Measurements from ENCODE around the gene BCAT1.

The BCAT1 gene

DNA sequence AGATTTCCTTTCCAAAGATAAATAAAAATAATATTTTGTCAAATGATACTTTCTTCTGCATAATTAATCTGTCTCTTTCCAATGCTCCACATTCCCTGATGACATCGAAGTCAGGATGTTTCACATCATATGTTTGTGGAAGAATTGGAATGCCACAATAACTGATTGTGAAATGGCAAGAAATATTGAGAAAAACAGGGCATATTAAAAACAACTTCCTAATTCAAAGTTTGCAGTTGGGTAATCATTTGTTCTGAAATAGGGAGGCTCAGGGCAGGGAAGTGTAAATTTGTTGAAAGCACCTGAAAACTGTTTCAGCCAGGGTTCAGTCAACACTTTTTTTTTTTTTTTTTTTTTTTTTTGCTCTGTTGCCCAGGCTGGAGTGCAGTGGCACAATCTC lies 50.7 kb downstream of the BCAT1 start:
- H3K27me3 ChIP-seq (ENCODE audit: insufficient read depth, low read length, poor library complexity) = no peaks in the 10 kb centered on the region
- no peak overlapping the region for H3K9ac ChIP-seq (ENCODE audit: low read depth, low read length)
- H3K4me1 ChIP-seq (ENCODE audit: insufficient read depth, low read length) = peaks cover 12% of the 10 kb centered on the region
- H3K4me3 ChIP-seq (ENCODE audit: low read depth in 1 of 2, low read length in 2 of 2) = no peak overlapping the region
- H3K9me3 ChIP-seq (ENCODE audit: insufficient read depth, low read length, severe bottlenecking) = no peaks in the 10 kb centered on the region
- no peak for TF ChIP-seq EZH2 (IDR thresholded peaks at IDR 0.05; ENCODE audit: borderline replicate concordance, low read depth, low read length, severe bottlenecking)
- DNase-seq (no peak), ATAC-seq (ENCODE audit: insufficient read depth, low read depth) (no peak)
- no peak overlapping the region for H3K27ac ChIP-seq (ENCODE audit: low read length)
- no peak overlapping the region for H3K4me2 ChIP-seq (ENCODE audit: insufficient read depth, low read length)
- peaks cover 27% of the 10 kb centered on the region for H3K79me2 ChIP-seq (ENCODE audit: insufficient read depth, low read length)
- peaks cover 2% of the 10 kb centered on the region; the same call in 1 of the 2 replicates for H4K20me1 ChIP-seq (ENCODE audit: insufficient read depth, low read length)
- H3K36me3 ChIP-seq (ENCODE audit: insufficient read depth, low read length) = peaks cover 20% of the 10 kb centered on the region
- no peak overlapping the region for H2AFZ ChIP-seq (ENCODE audit: low read depth, low read length)

DNA sequence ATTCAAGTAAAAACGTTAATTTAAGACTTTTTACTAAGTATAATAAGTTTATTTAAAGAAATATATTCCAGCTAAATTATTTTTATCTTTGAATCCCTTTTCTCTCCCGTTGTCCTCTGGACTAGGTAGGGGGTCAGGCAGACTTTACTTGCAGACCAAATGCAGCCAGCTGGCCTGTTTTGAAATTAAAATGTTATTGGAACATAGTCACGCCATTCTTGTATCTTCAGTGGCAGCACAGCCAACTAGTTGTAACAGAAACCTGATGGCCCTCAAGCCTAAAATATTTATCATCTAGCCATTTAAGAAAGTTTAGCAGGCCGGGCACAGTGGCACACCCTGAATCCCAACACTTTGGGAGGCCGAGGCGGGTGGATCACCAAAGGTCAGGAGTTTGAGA lies 52.7 kb downstream of the BCAT1 start:
- no peaks in the 10 kb centered on the region for H3K27me3 ChIP-seq (ENCODE audit: insufficient read depth, low read length, poor library complexity)
- H3K9ac ChIP-seq (ENCODE audit: low read depth, low read length) = no peak overlapping the region
- H3K4me2 ChIP-seq (ENCODE audit: insufficient read depth, low read length) = no peak overlapping the region
- H3K4me1 ChIP-seq (ENCODE audit: insufficient read depth, low read length) = peaks cover 2% of the 10 kb centered on the region
- H4K20me1 ChIP-seq (ENCODE audit: insufficient read depth, low read length) = peaks cover 2% of the 10 kb centered on the region; the same call in 1 of the 2 replicates
- H3K79me2 ChIP-seq (ENCODE audit: insufficient read depth, low read length) = peaks cover 17% of the 10 kb centered on the region; the same call in 1 of the 2 replicates
- H2AFZ ChIP-seq (ENCODE audit: low read depth, low read length) = no peak overlapping the region
- ATAC-seq (ENCODE audit: insufficient read depth, low read depth) (no peak), DNase-seq (no peak)
- peaks cover 34% of the 10 kb centered on the region for H3K36me3 ChIP-seq (ENCODE audit: insufficient read depth, low read length)
- no peak overlapping the region for H3K27ac ChIP-seq (ENCODE audit: low read length)
- H3K4me3 ChIP-seq (ENCODE audit: low read depth in 1 of 2, low read length in 2 of 2) = no peak overlapping the region
- H3K9me3 ChIP-seq (ENCODE audit: insufficient read depth, low read length, severe bottlenecking) = no peaks in the 10 kb centered on the region
- TF ChIP-seq, protein P1, sequence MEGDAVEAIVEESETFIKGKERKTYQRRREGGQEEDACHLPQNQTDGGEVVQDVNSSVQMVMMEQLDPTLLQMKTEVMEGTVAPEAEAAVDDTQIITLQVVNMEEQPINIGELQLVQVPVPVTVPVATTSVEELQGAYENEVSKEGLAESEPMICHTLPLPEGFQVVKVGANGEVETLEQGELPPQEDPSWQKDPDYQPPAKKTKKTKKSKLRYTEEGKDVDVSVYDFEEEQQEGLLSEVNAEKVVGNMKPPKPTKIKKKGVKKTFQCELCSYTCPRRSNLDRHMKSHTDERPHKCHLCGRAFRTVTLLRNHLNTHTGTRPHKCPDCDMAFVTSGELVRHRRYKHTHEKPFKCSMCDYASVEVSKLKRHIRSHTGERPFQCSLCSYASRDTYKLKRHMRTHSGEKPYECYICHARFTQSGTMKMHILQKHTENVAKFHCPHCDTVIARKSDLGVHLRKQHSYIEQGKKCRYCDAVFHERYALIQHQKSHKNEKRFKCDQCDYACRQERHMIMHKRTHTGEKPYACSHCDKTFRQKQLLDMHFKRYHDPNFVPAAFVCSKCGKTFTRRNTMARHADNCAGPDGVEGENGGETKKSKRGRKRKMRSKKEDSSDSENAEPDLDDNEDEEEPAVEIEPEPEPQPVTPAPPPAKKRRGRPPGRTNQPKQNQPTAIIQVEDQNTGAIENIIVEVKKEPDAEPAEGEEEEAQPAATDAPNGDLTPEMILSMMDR (IDR thresholded peaks at IDR 0.05; ENCODE audit: borderline replicate concordance, extremely low read depth, low read length, poor library complexity, severe bottlenecking) = no peak
- TF ChIP-seq EZH2 (IDR thresholded peaks at IDR 0.05; ENCODE audit: borderline replicate concordance, low read depth, low read length, severe bottlenecking) = no peak

DNA sequence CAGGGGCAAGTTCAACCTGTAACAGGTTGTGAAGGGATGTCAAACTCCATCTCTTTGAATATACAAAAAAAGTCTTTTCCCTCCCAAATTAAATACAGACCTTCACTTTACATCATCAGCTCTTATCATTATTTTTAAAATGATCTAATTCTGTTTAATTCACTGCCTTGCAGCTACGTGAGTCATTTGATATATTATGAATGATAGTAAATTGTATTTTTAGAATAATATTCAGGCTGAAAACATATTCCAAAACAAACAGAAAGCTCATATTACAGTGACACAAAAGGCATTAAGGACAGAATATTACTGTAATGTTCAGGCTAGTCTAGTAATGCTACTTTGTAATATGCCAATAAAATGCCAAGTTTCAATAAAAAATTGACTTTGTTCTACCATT lies 53.3 kb downstream of the BCAT1 start:
- Histone ChIP-seq H3K27ac (ENCODE audit: low read length) (no peak overlapping the region), H3K4me2 (ENCODE audit: insufficient read depth, low read length) (no peak overlapping the region), H3K4me3 (ENCODE audit: low read depth in 1 of 2, low read length in 2 of 2) (no peak overlapping the region), H3K27me3 (ENCODE audit: insufficient read depth, low read length, poor library complexity) (no peaks in the 10 kb centered on the region), H3K9ac (ENCODE audit: low read depth, low read length) (no peak overlapping the region), H2AFZ (ENCODE audit: low read depth, low read length) (no peak overlapping the region), H3K4me1 (ENCODE audit: insufficient read depth, low read length) (no peaks in the 10 kb centered on the region), H3K9me3 (ENCODE audit: insufficient read depth, low read length, severe bottlenecking) (no peaks in the 10 kb centered on the region), H4K20me1 (ENCODE audit: insufficient read depth, low read length) (peaks cover 2% of the 10 kb centered on the region; the same call in 1 of the 2 replicates), H3K36me3 (ENCODE audit: insufficient read depth, low read length) (peaks cover 39% of the 10 kb centered on the region), H3K79me2 (ENCODE audit: insufficient read depth, low read length) (peaks cover 21% of the 10 kb centered on the region; the same call in 1 of the 2 replicates)
- no peak for DNase-seq
- no peak for TF ChIP-seq EZH2 (IDR thresholded peaks at IDR 0.05; ENCODE audit: borderline replicate concordance, low read depth, low read length, severe bottlenecking)
- TF ChIP-seq, protein P1 (IDR thresholded peaks at IDR 0.05; ENCODE audit: borderline replicate concordance, extremely low read depth, low read length, poor library complexity, severe bottlenecking) = no peak
- ATAC-seq (ENCODE audit: insufficient read depth, low read depth) = no peak

DNA sequence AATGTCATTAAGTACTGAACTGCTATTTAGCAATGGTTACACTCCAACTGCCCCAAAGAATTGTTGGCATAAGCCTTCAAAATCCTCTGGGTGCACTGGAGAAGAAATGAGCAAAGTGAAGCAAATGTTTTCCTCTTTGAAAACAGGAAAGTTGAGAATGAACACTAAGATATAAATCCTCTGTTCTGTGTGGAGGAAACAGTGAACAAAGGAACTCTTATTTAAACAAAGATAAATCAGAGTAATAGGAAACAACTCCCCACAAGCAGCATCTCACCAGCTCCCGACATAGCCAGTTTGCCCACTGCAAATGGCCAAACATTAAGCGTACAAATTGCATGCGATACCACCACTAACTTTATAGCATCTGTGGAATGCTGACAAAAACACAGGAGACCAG lies 54.0 kb downstream of the BCAT1 start:
- TF ChIP-seq EZH2 (IDR thresholded peaks at IDR 0.05; ENCODE audit: borderline replicate concordance, low read depth, low read length, severe bottlenecking) = no peak
- TF ChIP-seq, protein P1 (IDR thresholded peaks at IDR 0.05; ENCODE audit: borderline replicate concordance, extremely low read depth, low read length, poor library complexity, severe bottlenecking) = no peak
- peaks cover 2% of the 10 kb centered on the region; the same call in 1 of the 2 replicates for H4K20me1 ChIP-seq (ENCODE audit: insufficient read depth, low read length)

More for the DNA sequence above, 54.0 kb downstream of the BCAT1 start:
- Histone ChIP-seq H2AFZ (ENCODE audit: low read depth, low read length) (no peak overlapping the region), H3K4me1 (ENCODE audit: insufficient read depth, low read length) (no peaks in the 10 kb centered on the region), H3K9ac (ENCODE audit: low read depth, low read length) (no peak overlapping the region), H3K79me2 (ENCODE audit: insufficient read depth, low read length) (peaks cover 21% of the 10 kb centered on the region; the same call in 1 of the 2 replicates), H3K27me3 (ENCODE audit: insufficient read depth, low read length, poor library complexity) (no peaks in the 10 kb centered on the region), H3K9me3 (ENCODE audit: insufficient read depth, low read length, severe bottlenecking) (no peaks in the 10 kb centered on the region), H3K27ac (ENCODE audit: low read length) (no peak overlapping the region), H3K4me3 (ENCODE audit: low read depth in 1 of 2, low read length in 2 of 2) (no peak overlapping the region), H3K4me2 (ENCODE audit: insufficient read depth, low read length) (no peak overlapping the region), H3K36me3 (ENCODE audit: insufficient read depth, low read length) (peaks cover 39% of the 10 kb centered on the region)
- ATAC-seq (ENCODE audit: insufficient read depth, low read depth) = no peak
- DNase-seq = no peak

Data from DND-41 (cell line).